H9 (cell line): ENCODE results near the gene AP3B2. TPM values are rescaled to one million over a fixed set of nuclear protein-coding genes. Genes with fewer than 3 reads are reported as not detected.

Source experiments
- DNase-seq: peaks from one replicate; pipeline ENCODE4 v3.0.0-alpha.2; 2017
- H2AFZ ChIP-seq: one replicate; pipeline ENCODE4 v1.6.1; 2013; ENCODE audit warnings: mild to moderate bottlenecking, low read length, control low read depth, moderate library complexity
- H2AK5ac ChIP-seq: 2 replicates; pipeline ENCODE4 v1.6.1; 2013; ENCODE audit warnings: low read length, control low read depth, mixed read lengths; ENCODE audit not compliant: insufficient read length
- H2BK120ac ChIP-seq: one replicate; pipeline ENCODE4 v1.6.1; 2013; ENCODE audit warnings: low read depth, mild to moderate bottlenecking, low read length, control low read depth, inconsistent platforms; ENCODE audit not compliant: poor library complexity, severe bottlenecking
- H2BK12ac ChIP-seq: 2 replicates; pipeline ENCODE4 v1.6.1; 2013; ENCODE audit warnings: low read length, control low read depth, mixed read lengths, low read depth; ENCODE audit not compliant: insufficient read length
- H2BK15ac ChIP-seq: 2 replicates; pipeline ENCODE4 v1.6.1; 2013; ENCODE audit warnings: low read depth, low read length, control low read depth
- H2BK20ac ChIP-seq: one replicate; pipeline ENCODE4 v1.6.1; 2013; ENCODE audit warnings: low read depth, mild to moderate bottlenecking, low read length, control low read depth, inconsistent platforms; ENCODE audit not compliant: poor library complexity, severe bottlenecking
- H2BK5ac ChIP-seq: 2 replicates; pipeline ENCODE4 v1.6.1; 2013; ENCODE audit warnings: low read length, control low read depth, mixed read lengths; ENCODE audit not compliant: insufficient read length
- H3K14ac ChIP-seq: 2 replicates; pipeline ENCODE4 v1.6.1; 2013; ENCODE audit warnings: low read length, control low read depth; ENCODE audit not compliant: insufficient read depth
- H3K18ac ChIP-seq: 2 replicates; pipeline ENCODE4 v1.6.1; 2013; ENCODE audit warnings: low read depth, mild to moderate bottlenecking, mixed read lengths, low read length, control low read depth; ENCODE audit not compliant: insufficient read length
- H3K23ac ChIP-seq: 2 replicates; pipeline ENCODE4 v1.6.1; 2013; ENCODE audit warnings: low read length, control low read depth, mixed read lengths, low read depth; ENCODE audit not compliant: insufficient read length
- H3K23me2 ChIP-seq: 2 replicates; pipeline ENCODE4 v1.6.1; 2013; ENCODE audit warnings: low read depth, mild to moderate bottlenecking, mixed read lengths, low read length, control low read depth; ENCODE audit not compliant: insufficient read length, poor library complexity, severe bottlenecking
- H3K27ac ChIP-seq: 2 replicates; pipeline ENCODE4 v1.5.1; 2013; ENCODE audit warnings: low read length, control low read depth, mixed read lengths, low read depth; ENCODE audit not compliant: insufficient read length
- H3K27me3 ChIP-seq: 2 replicates; pipeline ENCODE4 v1.6.1; 2013; ENCODE audit warnings: low read length, control low read depth, inconsistent platforms; ENCODE audit not compliant: insufficient read depth
- H3K4ac ChIP-seq: 2 replicates; pipeline ENCODE4 v1.6.1; 2013; ENCODE audit warnings: low read depth, mild to moderate bottlenecking, control low read depth, inconsistent platforms, low read length, moderate library complexity
- H3K4me1 ChIP-seq: 2 replicates; pipeline ENCODE4 v1.6.1; 2013; ENCODE audit warnings: low read length, control low read depth, inconsistent platforms; ENCODE audit not compliant: insufficient read depth
- H3K4me2 ChIP-seq: 2 replicates; pipeline ENCODE4 v1.6.1; 2013; ENCODE audit warnings: low read length, control low read depth, mixed read lengths; ENCODE audit not compliant: insufficient read length, insufficient read depth
- H3K56ac ChIP-seq: 2 replicates; pipeline ENCODE4 v1.6.1; 2013; ENCODE audit warnings: low read depth, mild to moderate bottlenecking, mixed read lengths, low read length, control low read depth; ENCODE audit not compliant: insufficient read length
- H3K79me1 ChIP-seq: 2 replicates; pipeline ENCODE4 v1.6.1; 2013; ENCODE audit warnings: low read depth, mild to moderate bottlenecking, moderate library complexity, low read length, control low read depth, inconsistent platforms; ENCODE audit not compliant: insufficient read depth, poor library complexity, severe bottlenecking
- H3K79me2 ChIP-seq: 2 replicates; pipeline ENCODE4 v1.6.1; 2013; ENCODE audit warnings: low read length, control low read depth, inconsistent platforms; ENCODE audit not compliant: insufficient read depth
- H3K9ac ChIP-seq: 2 replicates; pipeline ENCODE4 v1.6.1; 2013; ENCODE audit warnings: low read length, control low read depth, mixed read lengths; ENCODE audit not compliant: insufficient read length; ENCODE audit errors: extremely low read depth
- H3K9me3 ChIP-seq: one replicate; pipeline ENCODE4 v1.6.1; 2013; ENCODE audit warnings: low read depth, low read length, inconsistent platforms; ENCODE audit not compliant: control insufficient read depth
- H3T11ph ChIP-seq: one replicate; pipeline ENCODE4 v1.6.1; 2013; ENCODE audit warnings: mild to moderate bottlenecking, low read length, control low read depth, inconsistent platforms
- H4K20me1 ChIP-seq: one replicate; pipeline ENCODE4 v1.6.1; 2013; ENCODE audit not compliant: control insufficient read depth, insufficient read length, insufficient read depth
- H4K5ac ChIP-seq: 2 replicates; pipeline ENCODE4 v1.6.1; 2013; ENCODE audit warnings: low read depth, mild to moderate bottlenecking, mixed read lengths, low read length, control low read depth; ENCODE audit not compliant: insufficient read length
- H4K8ac ChIP-seq: replicated peaks from 2 replicates; pipeline ENCODE4 v1.6.1; 2013; ENCODE audit warnings: low read length, control low read depth, mixed read lengths, low read depth; ENCODE audit not compliant: insufficient read length
- H4K91ac ChIP-seq: 2 replicates; pipeline ENCODE4 v1.6.1; 2013; ENCODE audit warnings: low read depth, mild to moderate bottlenecking, moderate library complexity, mixed read lengths, low read length, control low read depth; ENCODE audit not compliant: insufficient read length
- H3K27ac Mint-ChIP-seq, 3 experiments: 2 replicates in 2 of 3; 3 replicates in 1 of 3; pipeline ENCODE4 v1.8.0; 2020 to 2021; ENCODE audit warnings: mixed read lengths in 3 of 3, mild to moderate bottlenecking in 1 of 3, moderate library complexity in 1 of 3
- H3K27me3 Mint-ChIP-seq: 2 replicates; pipeline ENCODE4 v1.8.0; 2021; ENCODE audit warnings: low read depth, mild to moderate bottlenecking, moderate library complexity, mixed read lengths
- H3K36me3 Mint-ChIP-seq, 3 experiments: 2 replicates in 2 of 3; 3 replicates in 1 of 3; pipeline ENCODE4 v1.8.0; 2020 to 2021; ENCODE audit warnings: low read depth in 3 of 3, mixed read lengths in 3 of 3; ENCODE audit not compliant: insufficient read depth in 1 of 3
- H3K4me1 Mint-ChIP-seq, 2 experiments: 2 replicates each; pipeline ENCODE4 v1.8.0; 2020; ENCODE audit warnings: mixed read lengths in 2 of 2
- H3K4me3 Mint-ChIP-seq, 2 experiments: 2 replicates in 1 of 2; 3 replicates in 1 of 2; pipeline ENCODE4 v1.8.0; 2020 to 2021; ENCODE audit warnings: mild to moderate bottlenecking in 2 of 2, mixed read lengths in 2 of 2, moderate library complexity in 1 of 2
- H3K9me3 Mint-ChIP-seq, 2 experiments: 2 replicates in 1 of 2; 3 replicates in 1 of 2; pipeline ENCODE4 v1.8.0; 2020; ENCODE audit warnings: mild to moderate bottlenecking in 2 of 2, mixed read lengths in 2 of 2, moderate library complexity in 1 of 2
- WGBS: extraction: QIAGEN DNeasy Blood & Tissue Kit; methylation state at CpG from one replicate; pipeline ENCODE4 v1.1.7; 2013; ENCODE audit warnings: missing lambda C conversion rate, low lambda C conversion rate, mixed read lengths; ENCODE audit not compliant: insufficient read length; ENCODE audit errors: extremely low coverage; 5-methylcytosine and 5-hydroxymethylcytosine counted together
- total RNA-seq: library from RNA; stranded (reverse); gene quantifications from 2 replicates; pipeline ENCODE4 v1.2.1, GENCODE V29; 2021
- TF ChIP-seq, protein P1 (sequence below): fragments of 200-600 bp; sonication (generic); conservative IDR thresholded peaks from 3 replicates; pipeline ENCODE4 v1.8.0; 2021; ENCODE audit warnings: antibody characterized with exemption, mild to moderate bottlenecking

Gene AP3B2
- total RNA-seq, 1 experiment from 2014 or later, result 10.6 TPM

DNA sequence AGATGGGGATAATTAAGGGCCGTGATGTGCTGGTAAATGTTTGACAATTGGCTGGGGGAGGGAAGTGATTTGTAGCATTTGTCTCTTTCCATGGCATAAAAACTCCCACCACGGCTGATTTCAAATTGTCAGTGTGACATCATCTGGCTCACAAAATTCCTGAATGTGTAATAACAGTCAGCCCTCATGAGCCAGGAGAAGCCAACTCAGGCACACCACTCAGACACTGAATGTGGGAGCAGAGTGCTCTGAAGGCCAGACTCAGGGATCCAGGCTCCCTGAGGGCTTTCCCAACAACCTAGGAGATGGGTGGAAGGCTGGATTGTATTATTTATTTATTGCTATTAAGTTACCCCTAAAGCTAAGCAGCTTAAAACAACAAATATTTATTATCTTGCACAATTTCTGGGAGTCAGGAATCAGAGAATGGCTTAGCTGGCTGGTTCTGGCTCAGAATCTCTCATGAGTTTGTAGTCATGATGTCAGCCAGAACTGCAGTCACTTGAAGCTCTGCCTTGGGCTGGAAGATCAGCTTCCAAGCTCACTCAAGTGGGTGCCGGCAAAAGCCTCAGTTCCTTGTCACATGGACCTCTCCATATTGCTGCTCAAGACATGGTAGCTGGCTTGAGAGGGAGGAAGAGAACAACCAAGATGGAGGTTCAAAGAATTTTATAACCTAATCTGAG is 56.0 kb downstream of the AP3B2 start:
- H3K36me3 Mint-ChIP-seq, result no peaks in the 10 kb centered on the region; a peak in 2 of 7 replicates
- H3K27me3 Mint-ChIP-seq, result peaks cover 58% of the 10 kb centered on the region
- Histone ChIP-seq H3K79me1 (no peaks in the 10 kb centered on the region), H3K18ac (no peak overlapping the region), H2AFZ (no peak overlapping the region), H3K23me2 (no peaks in the 10 kb centered on the region), H3T11ph (no peak overlapping the region), H2BK20ac (no peak overlapping the region), H3K9me3 (no peaks in the 10 kb centered on the region), H3K27me3 (peaks cover 8% of the 10 kb centered on the region; the same call in 1 of the 2 replicates), H3K4me2 (no peak overlapping the region), H3K23ac (no peak overlapping the region), H3K14ac (no peak overlapping the region; the same call in 1 of the 2 replicates), H3K56ac (no peak overlapping the region), H2BK15ac (no peak overlapping the region), H2BK12ac (no peak overlapping the region), H4K5ac (no peak overlapping the region), H4K20me1 (no peaks in the 10 kb centered on the region), H4K91ac (no peak overlapping the region), H3K9ac (no peak overlapping the region), H4K8ac (no peak overlapping the region), H2AK5ac (no peak overlapping the region), H2BK5ac (no peak overlapping the region), H3K4me1 (no peaks in the 10 kb centered on the region), H2BK120ac (no peak overlapping the region), H3K27ac (no peak overlapping the region), H3K79me2 (no peaks in the 10 kb centered on the region), H3K4ac (no peak overlapping the region)
- no CpG with 5 or more reads among the region's 3 CpGs for WGBS
- DNase-seq, result no peak
- H3K4me1 Mint-ChIP-seq, result peaks cover 3 to 4% of the 10 kb centered on the region in 2 experiments
- H3K27ac Mint-ChIP-seq, result no peak overlapping the region
- H3K4me3 Mint-ChIP-seq, result no peak overlapping the region
- TF ChIP-seq, protein P1, sequence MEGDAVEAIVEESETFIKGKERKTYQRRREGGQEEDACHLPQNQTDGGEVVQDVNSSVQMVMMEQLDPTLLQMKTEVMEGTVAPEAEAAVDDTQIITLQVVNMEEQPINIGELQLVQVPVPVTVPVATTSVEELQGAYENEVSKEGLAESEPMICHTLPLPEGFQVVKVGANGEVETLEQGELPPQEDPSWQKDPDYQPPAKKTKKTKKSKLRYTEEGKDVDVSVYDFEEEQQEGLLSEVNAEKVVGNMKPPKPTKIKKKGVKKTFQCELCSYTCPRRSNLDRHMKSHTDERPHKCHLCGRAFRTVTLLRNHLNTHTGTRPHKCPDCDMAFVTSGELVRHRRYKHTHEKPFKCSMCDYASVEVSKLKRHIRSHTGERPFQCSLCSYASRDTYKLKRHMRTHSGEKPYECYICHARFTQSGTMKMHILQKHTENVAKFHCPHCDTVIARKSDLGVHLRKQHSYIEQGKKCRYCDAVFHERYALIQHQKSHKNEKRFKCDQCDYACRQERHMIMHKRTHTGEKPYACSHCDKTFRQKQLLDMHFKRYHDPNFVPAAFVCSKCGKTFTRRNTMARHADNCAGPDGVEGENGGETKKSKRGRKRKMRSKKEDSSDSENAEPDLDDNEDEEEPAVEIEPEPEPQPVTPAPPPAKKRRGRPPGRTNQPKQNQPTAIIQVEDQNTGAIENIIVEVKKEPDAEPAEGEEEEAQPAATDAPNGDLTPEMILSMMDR, result no peak
- H3K9me3 Mint-ChIP-seq, result no peaks in the 10 kb centered on the region; a peak in 1 of 5 replicates
